GM12891 (cell line): ENCODE data around the gene ATXN7L3B.

ENCODE experiments used
- POLR2A ChIP-seq: IDR thresholded peaks from 2 replicates; pipeline ENCODE4 v1.6.1; 2011; ENCODE audit warnings: low read depth, low read length, control low read depth
- POLR2AphosphoS5 ChIP-seq: IDR thresholded peaks from 2 replicates; pipeline ENCODE4 v1.6.1; 2011; ENCODE audit warnings: low read depth, low read length, control low read depth
- POU2F2 ChIP-seq: IDR thresholded peaks from 2 replicates; pipeline ENCODE4 v1.6.1; 2011; ENCODE audit warnings: low read depth, mild to moderate bottlenecking, control low read depth, low read length, moderate library complexity
- SPI1 ChIP-seq: IDR thresholded peaks from 2 replicates; pipeline ENCODE4 v1.6.1; 2011; ENCODE audit warnings: low read depth, low read length, control low read depth
- TAF1 ChIP-seq: IDR thresholded peaks from 2 replicates; pipeline ENCODE4 v1.6.1; 2011; ENCODE audit warnings: low read depth, low read length, control low read depth

GRCh38 chr12:74551291-74551690, 13.7 kb downstream of the ATXN7L3B start:
- no peak for TF ChIP-seq POLR2A
- TF ChIP-seq POLR2AphosphoS5, result no peak
- no peak for TF ChIP-seq TAF1
- TF ChIP-seq POU2F2, result no peak
- TF ChIP-seq SPI1, result no peak
